ENCODE results near the gene ITPKB.

ITPKB gene

DNA sequence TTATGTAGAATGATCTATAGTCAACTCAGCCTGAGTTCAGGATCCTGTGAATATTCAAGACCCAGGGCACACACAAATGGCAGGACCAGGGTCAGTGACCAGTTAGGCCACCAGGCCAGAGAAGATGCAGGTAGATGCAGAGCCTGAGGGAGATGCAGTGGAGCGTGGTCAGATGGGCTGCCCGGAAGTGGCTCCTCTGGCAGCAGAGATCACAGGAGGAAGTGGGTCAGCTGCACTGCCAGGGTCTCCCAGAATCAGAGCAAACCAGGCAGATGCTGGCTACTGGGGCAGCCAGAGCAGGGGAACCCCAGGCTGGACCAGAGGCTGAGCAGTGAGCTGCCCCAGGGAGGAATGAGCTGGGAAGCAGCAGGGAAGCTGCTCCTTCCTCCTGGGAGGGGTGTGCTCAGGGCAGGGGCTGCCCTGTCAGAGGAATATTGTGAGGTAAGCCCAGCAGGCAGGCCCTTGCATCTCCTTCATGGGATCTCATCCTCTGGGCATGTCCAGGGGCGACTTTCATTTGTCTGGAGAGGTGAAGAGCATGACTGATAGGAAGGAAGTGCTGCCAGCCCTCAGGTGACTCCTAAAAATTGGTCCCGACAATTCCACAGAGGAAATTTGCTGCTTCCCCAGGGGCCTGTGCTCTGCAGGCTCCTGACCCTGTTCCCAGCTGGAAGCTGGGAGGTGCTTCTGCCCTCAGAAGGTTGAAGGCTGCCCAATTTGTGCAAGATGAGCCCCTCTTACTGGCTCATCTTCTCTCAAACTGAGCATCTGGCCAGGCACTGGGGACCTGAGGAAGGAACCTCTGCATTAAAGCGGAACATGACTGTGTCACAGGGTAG is 141.2 kb downstream of the ITPKB start:
- DNase-seq = no peak

DNA sequence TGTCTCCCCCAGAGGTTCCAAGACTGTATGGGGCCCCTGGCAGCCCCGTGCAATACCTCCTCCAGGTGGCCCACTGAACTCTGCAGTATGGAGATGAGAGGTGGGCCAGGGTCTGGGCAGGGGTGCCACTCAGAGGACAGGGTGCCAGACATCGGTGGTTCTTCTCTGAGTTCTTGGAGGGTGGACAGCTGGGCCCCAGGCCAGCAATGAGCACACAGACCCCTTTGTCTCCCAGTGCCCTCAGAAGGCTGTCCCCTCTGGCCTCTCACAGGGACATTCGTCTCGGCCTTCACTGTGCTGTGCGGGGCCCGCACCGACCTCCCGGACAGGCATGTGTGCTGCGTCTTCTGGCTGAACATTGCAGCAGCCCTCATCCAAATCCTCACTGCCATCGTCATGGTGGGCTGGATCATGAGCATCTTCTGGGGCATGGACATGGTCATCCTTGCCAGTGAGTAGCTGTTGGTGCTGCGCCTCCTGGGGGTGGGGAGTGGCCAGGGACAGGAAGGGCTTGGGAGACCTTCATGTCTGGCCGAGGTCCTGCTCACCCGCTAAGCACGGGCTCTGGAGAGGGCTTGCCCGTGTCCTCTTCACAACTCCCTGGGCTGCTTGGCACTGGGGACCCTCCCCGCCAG is 142.4 kb downstream of the ITPKB start:
- DNase-seq = no peak

DNA sequence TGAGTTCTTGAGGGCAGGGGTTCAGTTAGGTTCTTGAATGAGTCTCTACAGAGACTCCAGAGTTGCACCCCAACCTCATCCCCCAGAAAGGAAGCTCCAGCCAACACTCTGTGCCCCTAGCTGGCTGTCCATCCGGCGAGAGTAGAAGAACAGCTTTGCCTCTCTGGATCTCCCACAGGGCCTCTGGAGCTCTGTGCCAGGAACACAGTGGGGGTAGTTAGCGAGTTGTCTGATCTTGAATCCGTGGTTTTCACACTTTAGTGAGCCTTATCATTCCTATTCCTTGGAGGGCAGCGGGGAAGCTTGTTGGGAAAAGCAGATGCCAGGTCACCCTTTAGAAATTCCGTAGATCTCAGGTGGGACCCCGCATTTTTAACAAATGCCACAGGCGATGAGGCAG is 145.5 kb downstream of the ITPKB start:
- DNase-seq = no peak

DNA sequence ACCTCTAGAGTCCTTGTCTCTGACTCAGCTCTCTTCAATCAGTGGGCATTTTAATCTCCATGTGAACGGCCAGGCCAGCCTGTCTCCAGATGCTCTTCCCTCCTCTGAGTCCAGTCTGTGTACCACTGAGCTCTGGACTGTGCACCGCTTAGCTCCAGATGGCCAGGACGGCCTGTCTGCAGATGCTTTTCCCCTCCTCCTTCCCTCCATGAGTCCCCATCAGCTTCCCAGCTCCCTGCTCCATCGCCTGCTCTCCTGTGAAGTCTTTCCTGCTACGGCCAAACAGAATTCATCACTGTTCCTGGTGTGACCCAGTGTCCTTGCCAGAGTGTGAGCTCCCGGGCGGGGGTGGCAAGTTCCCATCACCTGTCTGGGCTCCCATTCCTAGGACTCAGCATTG is 148.5 kb downstream of the ITPKB start:
- no peak for DNase-seq

DNA sequence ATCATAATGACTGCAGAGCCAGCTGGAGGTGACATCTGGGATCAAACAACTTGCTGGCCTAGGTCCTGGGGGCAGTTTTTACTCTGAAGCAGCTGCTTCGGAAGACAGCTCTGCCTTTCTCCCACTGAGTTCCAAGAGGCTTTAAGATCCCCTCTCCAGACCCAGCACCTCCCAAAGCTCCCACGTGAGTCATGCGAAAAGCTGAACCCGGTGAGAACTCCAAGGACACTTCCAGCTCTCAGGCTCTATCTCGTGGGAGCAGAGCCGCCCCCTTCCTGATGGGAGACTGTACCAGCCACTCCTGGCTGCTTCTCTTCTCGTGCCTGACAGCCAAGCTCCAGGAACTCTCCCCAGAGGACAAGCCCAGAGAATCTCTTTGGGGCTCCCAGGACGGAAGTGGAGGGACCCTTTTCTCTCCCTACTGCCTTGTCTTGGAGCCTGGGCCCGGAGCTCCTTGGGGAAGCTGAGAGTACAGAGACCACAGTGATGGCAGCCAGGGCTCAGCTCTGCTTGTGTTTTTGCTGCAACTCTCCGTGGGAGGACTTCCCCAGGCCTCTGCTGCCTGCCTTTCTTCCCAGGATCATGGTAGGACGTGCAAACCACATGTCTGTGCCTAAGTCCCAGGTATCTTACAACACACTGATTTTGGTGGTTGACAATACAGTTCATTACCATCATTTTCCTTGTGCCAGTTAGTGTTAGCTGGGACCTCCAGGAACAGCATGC is 149.9 kb downstream of the ITPKB start:
- DNase-seq = no peak

DNA sequence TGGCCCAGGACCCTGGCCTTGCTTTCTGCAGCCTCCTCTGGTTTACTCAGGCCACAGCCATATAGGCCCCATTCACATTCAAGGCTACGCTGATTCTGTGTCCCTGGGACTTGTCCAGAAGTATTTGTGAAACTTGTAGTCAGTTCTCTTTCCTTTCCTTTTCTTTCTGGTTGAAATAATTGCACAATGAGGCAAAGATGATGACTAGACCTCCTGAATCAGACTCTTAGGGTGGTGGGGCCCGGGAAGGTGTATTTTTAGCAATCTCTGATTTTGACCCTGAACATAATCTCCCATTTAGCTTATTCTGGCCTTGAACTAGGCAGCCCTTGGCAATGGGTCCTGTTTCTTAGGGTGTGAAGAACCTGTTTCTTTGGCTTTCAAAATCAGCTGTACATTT is 150.6 kb downstream of the ITPKB start:
- no peak for DNase-seq

DNA sequence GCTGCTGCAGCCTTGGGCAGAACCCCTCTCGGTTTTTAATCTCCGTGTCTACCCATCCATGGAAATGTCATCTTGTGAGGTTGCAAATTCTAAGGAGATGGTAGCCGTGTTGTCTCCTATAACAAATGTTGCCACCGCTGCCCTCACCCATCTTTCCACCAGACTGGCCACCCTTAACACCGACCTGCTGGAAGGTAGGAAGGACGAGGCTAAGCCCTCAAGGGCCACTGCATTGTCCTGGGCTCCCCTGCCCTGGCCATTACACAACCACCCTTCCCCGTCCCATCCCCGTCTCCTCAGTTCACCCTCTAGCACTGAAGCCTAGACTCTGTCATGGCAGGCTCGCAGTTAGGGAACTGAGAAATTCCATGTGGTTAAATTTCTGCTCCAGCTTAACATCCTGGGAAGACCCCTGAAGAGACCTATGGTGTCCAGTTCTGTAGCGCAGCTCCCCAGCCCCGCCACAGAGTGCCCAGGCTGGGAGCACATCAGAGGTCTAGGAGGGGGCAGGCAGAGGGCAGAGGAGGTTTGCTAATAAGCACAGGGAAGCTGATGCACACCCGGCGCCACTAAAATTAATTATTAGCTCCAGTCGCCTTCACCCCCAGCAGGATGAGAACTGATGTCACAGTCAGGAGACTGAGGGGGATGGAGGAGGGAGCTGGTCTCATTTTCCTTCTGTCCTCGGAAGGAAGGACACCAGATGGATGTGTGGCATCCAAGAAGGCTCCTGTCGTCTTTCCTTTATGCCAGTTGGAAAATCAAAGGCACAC is 152.2 kb downstream of the ITPKB start:
- no peak for DNase-seq

DNA sequence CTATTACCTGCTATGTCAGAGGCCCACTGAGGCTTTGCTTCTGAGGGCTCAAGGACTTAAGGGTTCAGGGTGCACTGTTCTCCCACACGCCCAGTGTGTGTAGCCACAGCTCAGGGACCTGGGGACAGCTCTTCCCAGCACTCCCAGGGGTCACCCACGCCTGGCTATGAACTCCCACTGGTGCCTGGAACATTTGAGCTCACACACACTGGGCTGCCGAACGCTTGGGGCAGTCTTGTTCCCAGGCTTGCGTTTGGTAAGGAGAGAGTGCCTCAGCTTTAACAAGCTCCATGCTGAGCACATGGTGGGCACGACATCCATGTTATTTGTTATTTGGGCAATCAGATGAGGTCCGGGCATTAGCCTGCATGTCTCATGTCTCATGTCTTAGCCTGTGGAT is 153.0 kb downstream of the ITPKB start:
- no peak for DNase-seq

DNA sequence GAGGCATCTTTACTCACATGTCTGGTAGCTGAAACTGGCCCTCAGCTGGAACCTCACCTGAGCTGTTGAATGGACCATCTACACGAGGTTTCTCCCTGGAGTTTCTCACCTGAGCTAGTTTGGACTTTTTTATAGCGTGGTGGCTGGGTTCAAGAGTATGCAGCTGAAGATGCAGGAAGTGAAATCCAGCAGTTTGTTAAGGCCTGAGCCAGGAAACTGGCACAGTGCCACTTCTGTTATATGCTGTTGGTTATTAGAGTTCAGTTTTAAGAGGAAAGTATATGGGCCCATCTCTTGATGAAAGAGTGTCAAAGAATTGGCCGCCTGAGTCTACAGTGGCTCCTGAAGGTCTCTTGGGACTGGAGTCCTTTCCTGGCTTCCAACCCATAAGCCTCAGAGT is 154.9 kb downstream of the ITPKB start:
- peak; percentile 18 for DNase-seq

DNA sequence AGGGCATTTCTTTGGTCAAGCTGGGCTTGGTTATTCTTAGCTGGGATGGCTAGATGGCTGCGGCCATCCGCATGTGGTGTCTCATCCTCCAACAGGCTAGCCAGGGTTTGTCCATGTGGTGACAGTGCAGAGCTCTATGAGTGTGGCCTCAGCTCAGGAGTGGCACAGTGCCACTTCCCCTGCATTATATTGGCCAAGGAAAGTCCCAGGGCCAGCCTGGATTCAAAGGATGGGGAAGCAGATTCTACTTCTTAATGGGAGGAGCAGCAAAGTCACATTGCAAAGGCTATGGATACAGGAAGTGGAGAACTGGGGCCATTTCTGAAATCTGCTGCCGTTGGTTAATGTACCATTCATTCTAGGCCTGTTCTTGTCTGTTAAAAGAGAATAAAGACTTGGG is 156.1 kb downstream of the ITPKB start:
- DNase-seq = no peak
